Hematopoietic multipotent progenitor cell treated with erythropoietin and hydrocortisone succinate and interleukin-3 and kit ligand, for 8 days (in vitro differentiated cells): ENCODE results near the gene NFATC2.
"Not testable (repeated sequence)": the region's sequence is repeated elsewhere in the genome, so short reads cannot be mapped to it uniquely, and the experiment has no call there.

ENCODE experiments used
- DNase-seq: peaks from one replicate; pipeline ENCODE4 v3.0.0-alpha.2; 2015

Gene NFATC2

GRCh38 chr20:51542571-51543421 lies at the start of gene NFATC2:
Gene NFATC2 (minus strand): TSS chr20:51542719. CDS start chr20:51542499, 220 bp downstream.
- DNase-seq, result peak; percentile 31

GRCh38 chr20:51591871-51592270 lies 49.4 kb upstream of the NFATC2 start:
- no peak for DNase-seq

GRCh38 chr20:51588762-51589161 lies 46.2 kb upstream of the NFATC2 start:
- DNase-seq, result no peak

- DNase-seq, result no peak
Observed at GRCh38 chr20:51587145-51587544, 44.6 kb upstream of the NFATC2 start.

DNA sequence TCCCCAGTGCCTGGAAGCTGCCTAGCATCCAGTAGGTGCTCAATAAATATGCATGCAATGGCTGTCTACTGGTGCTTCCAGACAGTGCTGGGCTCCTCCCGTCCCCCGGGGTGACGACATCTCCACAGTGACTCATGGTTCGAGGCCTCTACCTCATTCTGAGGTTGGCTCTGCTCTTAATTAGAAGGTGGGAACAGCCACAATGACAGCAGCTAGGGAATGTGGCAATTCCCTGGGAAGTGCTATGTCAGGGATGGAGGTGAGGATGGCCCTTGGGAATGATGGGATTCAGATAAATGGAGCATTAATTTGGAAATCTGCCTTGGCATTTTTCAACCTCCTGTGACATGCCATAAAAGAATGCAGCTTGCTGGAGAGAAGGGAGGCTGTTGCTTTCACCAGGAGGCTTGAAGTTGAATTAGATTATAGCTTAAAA lies 43.5 kb upstream of the NFATC2 start:
- no peak for DNase-seq

GRCh38 chr20:51585148-51585547 lies 42.6 kb upstream of the NFATC2 start:
- DNase-seq, result no peak

GRCh38 chr20:51584737-51585136 lies 42.2 kb upstream of the NFATC2 start:
- no peak for DNase-seq

GRCh38 chr20:51584116-51584515 lies 41.6 kb upstream of the NFATC2 start:
- DNase-seq, result no peak

DNA sequence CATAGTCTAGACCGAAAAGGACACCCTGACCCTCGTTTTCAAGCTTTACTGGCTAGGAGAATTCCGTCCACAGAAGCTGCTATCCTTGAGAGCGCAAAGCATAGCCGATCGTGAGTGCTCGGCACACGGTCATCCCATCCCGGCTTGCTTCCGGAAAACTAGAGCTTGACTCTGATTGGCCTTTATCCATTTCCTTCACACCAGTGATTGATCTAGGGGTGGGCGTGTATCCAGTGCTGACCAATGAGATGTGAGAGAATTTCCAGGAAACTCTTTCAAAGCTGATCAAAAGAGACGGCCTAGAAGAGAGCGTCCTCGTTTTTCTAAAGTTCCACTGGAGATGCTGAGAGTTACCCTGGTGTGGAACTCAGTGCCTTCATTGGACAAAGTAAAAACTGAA lies 41.0 kb upstream of the NFATC2 start:
- DNase-seq, result no peak

DNA sequence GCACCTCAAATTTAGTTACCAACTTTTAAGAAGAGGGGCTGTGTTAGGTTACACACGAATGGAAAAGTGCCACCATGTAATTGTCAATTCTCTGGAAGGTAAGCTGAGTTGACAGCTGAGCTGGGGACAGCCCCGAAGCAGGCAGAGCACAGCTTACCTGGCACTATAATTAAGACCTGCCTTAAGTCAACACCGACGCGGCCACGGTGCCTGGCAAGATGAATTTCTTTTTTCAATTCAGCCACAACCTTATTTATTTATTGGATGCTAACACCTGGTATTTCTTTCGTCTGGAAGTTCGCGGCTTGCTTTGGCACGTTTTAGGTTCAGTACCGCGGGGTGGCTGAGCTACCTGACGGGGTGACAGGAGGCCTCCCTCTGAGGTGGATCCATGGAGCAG lies 40.6 kb upstream of the NFATC2 start:
- no peak for DNase-seq

GRCh38 chr20:51581571-51581970 lies 39.1 kb upstream of the NFATC2 start:
- DNase-seq, result no peak

DNA sequence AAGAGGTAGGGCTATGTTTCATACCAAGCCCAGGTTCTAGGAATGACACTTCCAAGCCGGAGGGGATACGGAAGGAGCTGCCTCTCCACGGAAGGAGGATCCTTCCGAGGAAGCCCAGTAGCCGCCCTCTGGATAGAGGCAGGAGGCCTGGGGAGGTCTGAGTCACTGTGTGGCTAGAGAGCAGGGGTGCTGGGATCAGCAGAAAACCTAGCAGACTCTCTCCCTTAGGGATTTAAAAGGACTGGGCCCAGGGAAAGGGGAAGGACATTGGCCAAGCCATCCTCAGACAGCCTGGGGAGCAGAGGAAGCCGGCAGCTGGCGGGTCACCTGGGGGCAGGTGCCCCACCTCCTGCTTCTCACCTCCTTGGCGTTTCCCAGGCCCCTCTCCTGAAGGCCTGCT lies 36.6 kb upstream of the NFATC2 start:
- no peak for DNase-seq

GRCh38 chr20:51578145-51578459 lies 35.6 kb upstream of the NFATC2 start:
- DNase-seq, result no peak

DNA sequence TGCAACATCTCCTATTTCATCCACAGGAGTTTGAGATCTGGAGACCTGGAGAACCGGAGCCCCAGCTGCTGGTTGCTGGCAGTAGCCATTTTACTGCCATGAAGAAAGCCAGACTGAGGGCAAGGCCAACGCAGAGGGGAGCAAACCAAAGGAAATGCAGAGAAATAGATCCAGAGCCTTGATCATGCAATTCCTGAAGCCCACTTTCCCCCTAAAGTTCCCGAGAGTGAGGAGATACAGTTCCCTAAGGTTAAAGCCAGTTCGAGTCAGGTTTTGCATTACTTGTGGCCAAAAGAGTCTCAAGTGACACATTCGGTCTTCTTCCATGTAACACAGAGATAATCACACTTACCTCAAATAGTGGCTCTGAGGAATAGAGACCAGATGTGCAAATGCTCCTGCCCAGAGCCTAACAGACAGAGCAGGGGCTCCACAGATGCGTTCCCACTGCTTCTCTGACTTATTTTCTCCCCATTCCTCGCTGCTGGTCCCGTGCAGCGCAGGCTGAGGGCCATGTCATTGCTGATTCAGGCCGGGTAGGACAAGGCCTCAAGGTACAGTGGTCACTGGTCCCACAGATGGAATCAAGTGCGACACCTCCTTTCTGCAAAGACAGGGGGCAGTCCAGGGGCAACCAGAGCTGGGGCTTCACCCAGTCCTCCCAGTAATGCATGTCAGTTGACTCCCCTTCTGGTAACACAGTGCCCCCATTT lies 35.1 kb upstream of the NFATC2 start:
- DNase-seq, result no peak

- no peak for DNase-seq
Observed at GRCh38 chr20:51575486-51575885, 33.0 kb upstream of the NFATC2 start.

- DNase-seq, result no peak
Observed at GRCh38 chr20:51574248-51575033, 31.9 kb upstream of the NFATC2 start.

DNA sequence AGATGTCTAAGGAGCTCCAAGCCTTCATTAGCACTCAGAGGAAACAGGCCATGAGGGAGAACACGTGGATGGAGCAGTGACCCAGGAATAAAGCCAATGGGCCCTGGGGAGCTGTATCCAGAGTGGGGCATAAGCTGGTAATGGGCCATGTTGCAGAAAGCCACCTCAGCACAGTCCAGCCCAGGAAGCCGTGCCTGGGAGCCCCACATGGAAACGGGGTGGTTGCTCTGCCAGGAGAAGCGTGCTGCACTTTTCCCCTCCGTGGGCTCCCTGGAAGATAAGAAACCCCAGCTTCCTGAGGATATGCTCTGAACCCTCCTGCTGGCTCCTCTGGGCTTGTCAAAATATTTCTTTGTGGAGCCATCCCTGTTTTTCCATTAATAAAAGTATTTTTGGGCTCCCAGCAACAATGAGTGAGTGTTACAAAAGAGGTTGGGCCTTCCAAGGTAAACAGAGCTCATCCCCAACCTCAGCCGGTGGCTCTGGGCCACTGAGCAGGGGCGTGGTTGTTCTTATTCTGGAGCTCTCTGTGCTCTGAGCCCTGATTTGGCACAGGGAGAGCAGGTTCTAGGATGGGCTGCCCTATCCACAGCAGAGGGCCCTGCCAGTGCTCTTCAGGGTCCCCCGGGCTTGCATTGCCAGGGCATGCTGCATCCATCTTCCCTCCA lies 31.2 kb upstream of the NFATC2 start:
- DNase-seq, result no peak

GRCh38 chr20:51571460-51571794 lies 28.9 kb upstream of the NFATC2 start:
- DNase-seq, result no peak

- no peak for DNase-seq
Observed at GRCh38 chr20:51570739-51571459, 28.4 kb upstream of the NFATC2 start.

- no peak for DNase-seq
Observed at GRCh38 chr20:51569815-51570738, 27.6 kb upstream of the NFATC2 start.

DNA sequence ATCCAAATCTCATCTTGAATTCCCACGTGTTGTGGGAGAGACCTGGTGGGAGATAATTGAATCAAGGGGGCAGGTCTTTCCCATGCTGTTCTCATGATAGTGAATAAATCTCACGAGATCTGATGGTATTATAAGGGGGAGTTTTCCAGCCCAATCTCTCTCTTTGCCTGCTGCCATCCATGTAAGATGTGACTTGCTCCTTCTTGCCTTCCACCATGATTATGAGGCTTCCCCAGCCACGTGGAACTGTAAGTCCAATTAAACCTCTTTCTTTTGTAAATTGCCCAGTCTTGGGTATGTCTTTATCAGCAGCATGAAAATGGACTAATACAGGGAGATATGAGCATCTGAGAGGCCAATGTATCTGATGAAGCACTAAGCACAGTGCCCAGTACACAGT lies 26.0 kb upstream of the NFATC2 start:
- not testable (repeated sequence) for DNase-seq
